DND-41 (cell line): Measurements from ENCODE around the gene SLC22A7.

Experiments used
- ATAC-seq: fragments of 200-7000 bp; cut with Tn5 transposase; 3 replicates; pipeline ENCODE4 v1.9.1; 2021; ENCODE audit warnings: low read depth; ENCODE audit not compliant: insufficient read depth
- DNase-seq: peaks from one replicate; pipeline ENCODE4 v3.0.0-alpha.2; 2020
- H2AFZ ChIP-seq: 2 replicates; pipeline ENCODE4 v1.6.0; 2012; ENCODE audit warnings: low read depth, low read length
- H3K27ac ChIP-seq: 2 replicates; pipeline ENCODE4 v1.5.1; 2012; ENCODE audit warnings: low read length, inconsistent platforms
- H3K27me3 ChIP-seq: fragments of 200-600 bp; sonication (generic); 2 replicates; pipeline ENCODE4 v1.6.0; 2012; ENCODE audit warnings: low read length, mild to moderate bottlenecking, inconsistent platforms; ENCODE audit not compliant: insufficient read depth, poor library complexity
- H3K36me3 ChIP-seq: 2 replicates; pipeline ENCODE4 v1.5.1; 2012; ENCODE audit warnings: low read length, inconsistent platforms; ENCODE audit not compliant: insufficient read depth
- H3K4me1 ChIP-seq: 2 replicates; pipeline ENCODE4 v1.5.1; 2012; ENCODE audit warnings: mild to moderate bottlenecking, low read length; ENCODE audit not compliant: insufficient read depth
- H3K4me2 ChIP-seq: 2 replicates; pipeline ENCODE4 v1.6.0; 2012; ENCODE audit warnings: mild to moderate bottlenecking, moderate library complexity, low read length, inconsistent platforms; ENCODE audit not compliant: insufficient read depth
- H3K4me3 ChIP-seq, 2 experiments: fragments of 200-600 bp in 1 of 2; shearing (Covaris generic) in 1 of 2; 2 replicates each; pipeline ENCODE4 v1.5.1; 2012 to 2016; ENCODE audit warnings: inconsistent platforms in 2 of 2, low read length in 2 of 2, mild to moderate bottlenecking in 2 of 2, low read depth in 1 of 2, moderate library complexity in 1 of 2
- H3K79me2 ChIP-seq: 2 replicates; pipeline ENCODE4 v1.6.0; 2012; ENCODE audit warnings: low read length, inconsistent platforms; ENCODE audit not compliant: insufficient read depth
- H3K9ac ChIP-seq: 2 replicates; pipeline ENCODE4 v1.6.0; 2012; ENCODE audit warnings: low read depth, mild to moderate bottlenecking, inconsistent platforms, low read length, moderate library complexity
- H3K9me3 ChIP-seq: 2 replicates; pipeline ENCODE4 v1.5.1; 2012; ENCODE audit warnings: low read length, moderate library complexity, mild to moderate bottlenecking, inconsistent platforms; ENCODE audit not compliant: insufficient read depth, severe bottlenecking
- H4K20me1 ChIP-seq: 2 replicates; pipeline ENCODE4 v1.6.0; 2012; ENCODE audit warnings: low read length; ENCODE audit not compliant: insufficient read depth
- EZH2 ChIP-seq: IDR thresholded peaks from 3 replicates; pipeline ENCODE4 v1.6.1; 2012; ENCODE audit warnings: borderline replicate concordance, low read depth, mild to moderate bottlenecking, moderate library complexity, low read length, inconsistent platforms; ENCODE audit not compliant: severe bottlenecking
- TF ChIP-seq, protein P1 (sequence below): IDR thresholded peaks from 2 replicates; pipeline ENCODE4 v1.5.1; 2012; ENCODE audit warnings: borderline replicate concordance, low read length, moderate library complexity, mild to moderate bottlenecking; ENCODE audit not compliant: poor library complexity, severe bottlenecking; ENCODE audit errors: extremely low read depth

The SLC22A7 gene, protein sequence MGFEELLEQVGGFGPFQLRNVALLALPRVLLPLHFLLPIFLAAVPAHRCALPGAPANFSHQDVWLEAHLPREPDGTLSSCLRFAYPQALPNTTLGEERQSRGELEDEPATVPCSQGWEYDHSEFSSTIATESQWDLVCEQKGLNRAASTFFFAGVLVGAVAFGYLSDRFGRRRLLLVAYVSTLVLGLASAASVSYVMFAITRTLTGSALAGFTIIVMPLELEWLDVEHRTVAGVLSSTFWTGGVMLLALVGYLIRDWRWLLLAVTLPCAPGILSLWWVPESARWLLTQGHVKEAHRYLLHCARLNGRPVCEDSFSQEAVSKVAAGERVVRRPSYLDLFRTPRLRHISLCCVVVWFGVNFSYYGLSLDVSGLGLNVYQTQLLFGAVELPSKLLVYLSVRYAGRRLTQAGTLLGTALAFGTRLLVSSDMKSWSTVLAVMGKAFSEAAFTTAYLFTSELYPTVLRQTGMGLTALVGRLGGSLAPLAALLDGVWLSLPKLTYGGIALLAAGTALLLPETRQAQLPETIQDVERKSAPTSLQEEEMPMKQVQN

DNA sequence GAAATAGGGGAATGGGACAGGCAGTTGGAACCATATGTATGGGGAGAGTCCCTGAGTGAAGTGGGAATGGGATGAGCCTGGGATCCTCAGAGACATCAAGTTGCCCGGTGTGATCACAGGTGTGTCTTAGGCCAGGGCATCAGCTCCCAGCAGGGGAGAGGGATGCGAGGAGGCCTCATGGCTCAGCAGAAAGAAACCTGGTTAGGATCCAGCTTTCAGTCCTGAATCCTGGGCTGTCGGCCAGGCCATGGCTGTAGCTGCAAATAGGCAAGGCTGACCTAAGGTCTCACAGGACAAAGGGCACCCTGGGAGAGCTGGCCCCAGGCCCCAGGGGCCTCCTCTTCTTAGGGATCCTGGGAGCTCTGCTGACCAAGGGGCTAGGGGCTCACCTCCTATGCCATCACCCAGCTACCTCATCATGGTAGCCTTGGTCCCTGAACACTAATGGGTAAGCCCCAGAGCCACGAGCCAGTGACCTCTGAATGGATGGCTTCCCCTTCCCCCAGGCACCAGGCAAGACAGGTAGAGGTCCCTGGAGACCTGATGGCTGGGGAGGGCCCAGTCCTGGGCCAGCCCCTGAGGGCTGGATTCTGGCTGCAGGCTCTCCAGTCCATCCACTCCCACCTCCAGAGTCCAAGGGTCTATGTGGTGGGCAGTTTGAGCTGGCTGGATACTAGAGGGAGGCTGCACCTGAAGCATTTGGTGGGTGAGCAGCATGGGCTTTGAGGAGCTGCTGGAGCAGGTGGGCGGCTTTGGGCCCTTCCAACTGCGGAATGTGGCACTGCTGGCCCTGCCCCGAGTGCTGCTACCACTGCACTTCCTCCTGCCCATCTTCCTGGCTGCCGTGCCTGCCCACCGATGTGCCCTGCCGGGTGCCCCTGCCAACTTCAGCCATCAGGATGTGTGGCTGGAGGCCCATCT is at the start of gene SLC22A7:
TSS of gene SLC22A7 (plus strand) at position 617 of the 921 bp plus-strand sequence. CDS start at position 716, 99 bp downstream.
- H3K27ac ChIP-seq, result no peak within 1 kb of the TSS
- no peak within 1 kb of the TSS for H3K4me3 ChIP-seq
- H3K9ac ChIP-seq, result no peak within 1 kb of the TSS
- H3K79me2 ChIP-seq, result no peaks in the 10 kb centered on the region
- peaks cover 13% of the 10 kb centered on the region for H3K27me3 ChIP-seq
- ATAC-seq (no peak), DNase-seq (no peak)
- no peak within 1 kb of the TSS for H2AFZ ChIP-seq
- no peaks in the 10 kb centered on the region for H3K36me3 ChIP-seq
- H3K4me2 ChIP-seq, result no peak within 1 kb of the TSS
- no peaks in the 10 kb centered on the region for H4K20me1 ChIP-seq
- H3K9me3 ChIP-seq, result no peaks in the 10 kb centered on the region
- TF ChIP-seq, protein P1, sequence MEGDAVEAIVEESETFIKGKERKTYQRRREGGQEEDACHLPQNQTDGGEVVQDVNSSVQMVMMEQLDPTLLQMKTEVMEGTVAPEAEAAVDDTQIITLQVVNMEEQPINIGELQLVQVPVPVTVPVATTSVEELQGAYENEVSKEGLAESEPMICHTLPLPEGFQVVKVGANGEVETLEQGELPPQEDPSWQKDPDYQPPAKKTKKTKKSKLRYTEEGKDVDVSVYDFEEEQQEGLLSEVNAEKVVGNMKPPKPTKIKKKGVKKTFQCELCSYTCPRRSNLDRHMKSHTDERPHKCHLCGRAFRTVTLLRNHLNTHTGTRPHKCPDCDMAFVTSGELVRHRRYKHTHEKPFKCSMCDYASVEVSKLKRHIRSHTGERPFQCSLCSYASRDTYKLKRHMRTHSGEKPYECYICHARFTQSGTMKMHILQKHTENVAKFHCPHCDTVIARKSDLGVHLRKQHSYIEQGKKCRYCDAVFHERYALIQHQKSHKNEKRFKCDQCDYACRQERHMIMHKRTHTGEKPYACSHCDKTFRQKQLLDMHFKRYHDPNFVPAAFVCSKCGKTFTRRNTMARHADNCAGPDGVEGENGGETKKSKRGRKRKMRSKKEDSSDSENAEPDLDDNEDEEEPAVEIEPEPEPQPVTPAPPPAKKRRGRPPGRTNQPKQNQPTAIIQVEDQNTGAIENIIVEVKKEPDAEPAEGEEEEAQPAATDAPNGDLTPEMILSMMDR, result no peak
- H3K4me1 ChIP-seq, result no peaks in the 10 kb centered on the region

DNA sequence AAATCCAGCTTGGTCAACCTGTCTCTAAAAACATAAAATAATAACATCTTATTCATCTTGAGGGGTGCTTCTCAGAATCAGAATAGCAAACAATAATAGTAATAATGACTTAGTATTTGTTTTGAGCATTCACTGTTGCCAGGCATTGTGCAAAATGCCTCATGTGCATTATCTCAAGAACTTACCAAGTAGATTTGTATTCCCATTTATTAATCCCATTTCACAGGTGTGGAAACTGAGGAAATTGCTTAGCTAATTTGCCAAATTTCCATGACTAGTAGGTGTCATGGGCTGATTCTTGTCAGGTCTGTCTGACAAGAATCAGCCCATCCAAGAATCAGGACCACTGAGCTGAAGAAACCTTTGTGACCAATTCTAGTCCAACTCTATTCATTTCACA is 49.3 kb upstream of the SLC22A7 start:
- Histone ChIP-seq H3K27me3 (peaks cover 44% of the 10 kb centered on the region), H4K20me1 (no peaks in the 10 kb centered on the region), H3K27ac (no peak overlapping the region), H3K4me2 (no peak overlapping the region), H2AFZ (no peak overlapping the region), H3K9ac (no peak overlapping the region), H3K9me3 (no peaks in the 10 kb centered on the region), H3K4me1 (peaks cover 16% of the 10 kb centered on the region), H3K79me2 (no peaks in the 10 kb centered on the region), H3K4me3 (no peak overlapping the region), H3K36me3 (no peaks in the 10 kb centered on the region)
- TF ChIP-seq, protein P1, result no peak
- no peak for TF ChIP-seq EZH2
- ATAC-seq (no peak), DNase-seq (no peak)

DNA sequence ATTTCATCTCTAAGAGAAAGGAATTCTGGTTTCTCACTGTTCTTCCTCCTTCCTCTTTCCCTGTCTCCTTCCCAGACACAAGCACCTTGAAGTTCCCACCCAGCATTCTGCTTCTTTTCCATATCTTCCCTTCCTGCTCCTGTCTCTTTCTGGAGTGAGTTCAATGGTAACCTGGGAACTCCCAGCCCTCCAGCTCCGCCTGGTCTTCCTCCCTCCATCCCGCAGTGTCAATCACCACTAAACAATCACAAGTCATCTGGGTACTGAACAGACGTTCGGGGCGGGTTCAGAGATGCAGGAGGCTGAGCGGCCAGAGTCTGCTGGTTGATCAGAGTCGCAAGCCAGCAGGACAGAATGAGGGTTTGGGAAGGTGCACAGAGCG is 47.1 kb upstream of the SLC22A7 start:
- Histone ChIP-seq H3K9me3 (no peaks in the 10 kb centered on the region), H3K9ac (no peak overlapping the region), H3K4me2 (no peak overlapping the region), H3K4me1 (peaks cover 16% of the 10 kb centered on the region), H3K4me3 (no peak overlapping the region), H2AFZ (no peak overlapping the region), H3K27me3 (peaks cover 25% of the 10 kb centered on the region), H3K27ac (no peak overlapping the region), H4K20me1 (no peaks in the 10 kb centered on the region), H3K36me3 (no peaks in the 10 kb centered on the region), H3K79me2 (no peaks in the 10 kb centered on the region)
- ATAC-seq (no peak), DNase-seq (no peak)
- TF ChIP-seq EZH2, result no peak
- TF ChIP-seq, protein P1, result no peak
